NCI-H1105 (cell line): ENCODE results near the gene METAP1D.
A peak's percentile ranks its signal among the peaks of the same experiment; 100 is the strongest.

Experiments used
- DNase-seq: peaks from one replicate; lab custom pipeline; 2025; lab: John Stamatoyannopoulos, UW

METAP1D gene

GRCh38 chr2:172080641-172081220, 81.0 kb downstream of the METAP1D start:
- no peak for DNase-seq

- no peak for DNase-seq
These were observed 81.7 kb downstream of the METAP1D start for GRCh38 chr2:172081221-172082022.

GRCh38 chr2:172082105-172082943, 82.6 kb downstream of the METAP1D start:
- no peak for DNase-seq

GRCh38 chr2:172082944-172083627, 83.3 kb downstream of the METAP1D start:
- no peak for DNase-seq

GRCh38 chr2:172083628-172084394, 84.1 kb downstream of the METAP1D start:
- DNase-seq, result no peak

- no peak for DNase-seq
These were observed 84.6 kb downstream of the METAP1D start for GRCh38 chr2:172084395-172084644.

GRCh38 chr2:172084645-172085459, 85.1 kb downstream of the METAP1D start:
- peak; percentile 79 for DNase-seq

- peak; percentile 45 for DNase-seq
These were observed 85.9 kb downstream of the METAP1D start, which contains the start of gene DLX1 for GRCh38 chr2:172085460-172086159. TSS of gene DLX1 (plus strand) at chr2:172085507. CDS start at chr2:172085678, 171 bp downstream.

- peak; percentile 37 for DNase-seq
These were observed 86.8 kb downstream of the METAP1D start for GRCh38 chr2:172086241-172087206.

- no peak for DNase-seq
These were observed 87.5 kb downstream of the METAP1D start for GRCh38 chr2:172087207-172087779.

- no peak for DNase-seq
These were observed 88.1 kb downstream of the METAP1D start for GRCh38 chr2:172087780-172088244.

GRCh38 chr2:172088245-172089004, 88.7 kb downstream of the METAP1D start:
- DNase-seq, result no peak

GRCh38 chr2:172089005-172089504, 89.3 kb downstream of the METAP1D start:
- no peak for DNase-seq

GRCh38 chr2:172089633-172090032, 89.9 kb downstream of the METAP1D start:
- DNase-seq, result no peak

- no peak for DNase-seq
These were observed 90.5 kb downstream of the METAP1D start for GRCh38 chr2:172090044-172090961.

GRCh38 chr2:172091000-172091641, 91.4 kb downstream of the METAP1D start:
- no peak for DNase-seq
